ENCODE results near the gene SDHAF2.

The SDHAF2 gene

DNA sequence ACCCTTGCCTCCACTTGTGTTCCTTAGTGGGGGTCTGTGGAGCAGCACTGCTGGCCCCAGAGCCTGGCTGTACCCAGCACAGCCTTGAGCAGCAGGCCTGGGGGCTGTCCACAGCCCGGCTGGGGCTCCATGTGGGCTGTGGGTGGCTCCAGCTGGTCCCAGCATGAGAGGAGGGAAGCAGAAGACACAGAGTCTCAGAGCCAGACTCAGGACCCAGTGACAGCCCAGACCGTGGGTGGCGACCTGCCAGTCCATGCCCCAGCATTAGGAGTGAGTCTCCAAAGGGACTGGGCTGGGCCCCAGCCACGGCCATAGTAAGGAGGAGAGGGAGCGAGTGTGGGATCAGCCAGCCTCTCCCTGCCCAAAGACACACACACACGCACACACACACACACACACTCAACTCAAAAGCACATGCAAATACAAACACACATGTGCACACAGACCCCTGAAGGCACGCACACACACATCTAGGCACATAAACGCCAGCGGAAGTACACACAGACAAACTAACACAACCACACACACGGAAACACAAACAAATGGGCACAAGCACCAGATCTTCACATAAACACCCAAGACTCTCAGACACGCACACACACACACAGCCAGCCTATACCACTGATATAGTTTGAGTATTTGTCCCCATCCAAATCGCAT lies 61.9 kb downstream of the SDHAF2 start:
- DNase-seq: no peak
- TF ChIP-seq EZH2phosphoT487 (IDR thresholded peaks at IDR 0.05; ENCODE audit: low read length): no peak
- no peak for TF ChIP-seq EZH2 (optimal IDR thresholded peaks at IDR 0.05; ENCODE audit: low read depth, low read length)
- TF ChIP-seq, protein P1, sequence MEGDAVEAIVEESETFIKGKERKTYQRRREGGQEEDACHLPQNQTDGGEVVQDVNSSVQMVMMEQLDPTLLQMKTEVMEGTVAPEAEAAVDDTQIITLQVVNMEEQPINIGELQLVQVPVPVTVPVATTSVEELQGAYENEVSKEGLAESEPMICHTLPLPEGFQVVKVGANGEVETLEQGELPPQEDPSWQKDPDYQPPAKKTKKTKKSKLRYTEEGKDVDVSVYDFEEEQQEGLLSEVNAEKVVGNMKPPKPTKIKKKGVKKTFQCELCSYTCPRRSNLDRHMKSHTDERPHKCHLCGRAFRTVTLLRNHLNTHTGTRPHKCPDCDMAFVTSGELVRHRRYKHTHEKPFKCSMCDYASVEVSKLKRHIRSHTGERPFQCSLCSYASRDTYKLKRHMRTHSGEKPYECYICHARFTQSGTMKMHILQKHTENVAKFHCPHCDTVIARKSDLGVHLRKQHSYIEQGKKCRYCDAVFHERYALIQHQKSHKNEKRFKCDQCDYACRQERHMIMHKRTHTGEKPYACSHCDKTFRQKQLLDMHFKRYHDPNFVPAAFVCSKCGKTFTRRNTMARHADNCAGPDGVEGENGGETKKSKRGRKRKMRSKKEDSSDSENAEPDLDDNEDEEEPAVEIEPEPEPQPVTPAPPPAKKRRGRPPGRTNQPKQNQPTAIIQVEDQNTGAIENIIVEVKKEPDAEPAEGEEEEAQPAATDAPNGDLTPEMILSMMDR (IDR thresholded peaks at IDR 0.05; ENCODE audit: low read length): no peak
- Histone ChIP-seq H3K27ac (ENCODE audit: low read length) (no peak overlapping the region), H3K27me3 (replicated peaks; ENCODE audit: insufficient read depth, low read length) (peaks cover 45% of the 10 kb centered on the region), H3K4me1 (ENCODE audit: low read length) (no peaks in the 10 kb centered on the region), H3K4me2 (ENCODE audit: low read depth, low read length) (no peak overlapping the region), H2AFZ (ENCODE audit: low read length) (no peak overlapping the region), H3F3A (ENCODE audit: insufficient read depth, low read length) (no peaks in the 10 kb centered on the region), H3K4me3 (ENCODE audit: low read length) (no peak overlapping the region), H4K20me1 (ENCODE audit: insufficient read depth, low read length) (no peaks in the 10 kb centered on the region), H3K9me3 (replicated peaks; ENCODE audit: insufficient read depth, low read length) (no peaks in the 10 kb centered on the region), H3K9me2 (replicated peaks; ENCODE audit: insufficient read depth, low read length) (no peaks in the 10 kb centered on the region), H3K9ac (ENCODE audit: low read length) (no peak overlapping the region), H3K36me3 (replicated peaks; ENCODE audit: insufficient read depth, low read length) (no peaks in the 10 kb centered on the region), H3K79me2 (ENCODE audit: low read length) (no peaks in the 10 kb centered on the region)

DNA sequence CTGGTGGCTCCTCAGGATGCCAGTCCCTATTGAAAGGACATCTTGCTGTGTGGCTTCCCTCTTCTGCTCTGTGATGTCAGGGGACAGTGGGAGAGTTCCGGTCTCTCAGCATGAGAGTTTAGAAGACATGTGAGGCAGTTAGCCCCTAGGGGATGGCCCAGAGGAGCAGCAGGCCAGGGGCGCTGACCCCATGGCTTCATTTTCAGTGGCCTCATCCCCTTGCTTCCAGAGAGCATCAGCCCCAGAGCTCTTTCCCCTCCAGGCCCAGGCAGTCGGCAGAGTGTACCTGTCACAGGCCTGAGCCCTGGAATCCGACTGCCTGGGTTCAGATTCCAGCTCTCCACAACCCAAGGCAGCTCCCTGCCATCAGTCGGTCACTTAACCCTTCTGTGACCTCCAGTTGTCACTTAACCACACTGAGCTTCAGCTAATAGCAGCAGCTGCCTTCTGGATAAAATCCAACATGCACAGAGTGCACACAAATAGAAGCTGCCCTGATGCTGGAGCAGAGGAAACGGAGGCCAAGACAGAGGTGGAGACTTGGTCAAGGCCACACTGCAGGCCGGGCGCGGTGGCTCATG lies 64.5 kb downstream of the SDHAF2 start:
- TF ChIP-seq EZH2 (optimal IDR thresholded peaks at IDR 0.05; ENCODE audit: low read depth, low read length): no peak
- TF ChIP-seq, protein P1 (IDR thresholded peaks at IDR 0.05; ENCODE audit: low read length): no peak
- no peak for TF ChIP-seq EZH2phosphoT487 (IDR thresholded peaks at IDR 0.05; ENCODE audit: low read length)
- DNase-seq: no peak
- H3K27me3 ChIP-seq (replicated peaks; ENCODE audit: insufficient read depth, low read length): peaks cover 30% of the 10 kb centered on the region

DNA sequence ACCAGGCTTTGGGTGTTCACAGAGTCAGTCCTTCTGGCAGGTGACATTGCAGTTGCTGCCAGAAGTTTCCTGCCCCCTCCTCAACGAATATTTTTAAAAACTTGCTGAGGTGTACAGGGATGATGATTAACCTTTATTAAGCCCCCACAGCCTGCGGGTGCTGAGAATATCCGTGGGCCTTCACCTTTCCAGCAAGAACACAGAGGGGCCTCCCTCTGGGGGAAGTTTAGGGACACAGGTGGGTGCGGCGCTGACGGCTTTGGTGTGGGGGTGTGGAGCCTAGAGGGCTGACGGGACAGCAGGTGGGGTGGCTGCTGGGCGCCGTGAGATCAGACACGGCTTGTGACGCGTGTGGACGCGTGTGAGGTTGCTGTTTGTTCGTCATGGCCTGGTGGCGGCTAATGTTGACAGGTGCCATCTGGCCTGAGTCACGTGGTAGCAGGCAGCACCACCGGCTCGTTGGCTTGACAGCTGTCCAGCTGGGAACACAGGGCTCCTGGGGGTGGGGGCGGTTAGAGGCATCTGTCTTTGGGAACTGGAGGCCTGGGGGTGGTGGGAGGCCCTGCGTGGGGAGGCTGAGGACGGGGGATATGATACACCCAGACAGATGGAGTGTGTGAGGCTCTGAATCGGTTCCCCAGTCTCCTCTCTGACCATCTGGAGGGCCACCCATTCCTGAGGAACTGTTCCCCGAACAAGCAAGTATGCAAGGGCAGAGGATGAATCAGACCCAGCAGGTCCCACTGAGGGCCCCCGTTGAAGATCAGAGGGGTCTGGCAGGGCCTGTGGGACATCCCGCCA lies 66.1 kb downstream of the SDHAF2 start:
- Histone ChIP-seq H3K36me3 (replicated peaks; ENCODE audit: insufficient read depth, low read length) (no peaks in the 10 kb centered on the region), H3K27me3 (replicated peaks; ENCODE audit: insufficient read depth, low read length) (peaks cover 20% of the 10 kb centered on the region), H3K4me1 (ENCODE audit: low read length) (no peaks in the 10 kb centered on the region), H2AFZ (ENCODE audit: low read length) (no peak overlapping the region), H3K9me2 (replicated peaks; ENCODE audit: insufficient read depth, low read length) (no peaks in the 10 kb centered on the region), H3K9me3 (replicated peaks; ENCODE audit: insufficient read depth, low read length) (0 out of 2 replicates have a peak, but pooled peaks cover 2% of the 10 kb centered on the region), H3K4me2 (ENCODE audit: low read depth, low read length) (no peak overlapping the region), H3K9ac (ENCODE audit: low read length) (no peak overlapping the region), H3K4me3 (ENCODE audit: low read length) (no peak overlapping the region), H3F3A (ENCODE audit: insufficient read depth, low read length) (no peaks in the 10 kb centered on the region), H4K20me1 (ENCODE audit: insufficient read depth, low read length) (no peaks in the 10 kb centered on the region), H3K79me2 (ENCODE audit: low read length) (no peaks in the 10 kb centered on the region), H3K27ac (ENCODE audit: low read length) (no peak overlapping the region)
- no peak for TF ChIP-seq EZH2phosphoT487 (IDR thresholded peaks at IDR 0.05; ENCODE audit: low read length)
- no peak for DNase-seq

More for the DNA sequence above, 64.5 kb downstream of the SDHAF2 start:
- Histone ChIP-seq H3K36me3 (replicated peaks; ENCODE audit: insufficient read depth, low read length) (no peaks in the 10 kb centered on the region), H3F3A (ENCODE audit: insufficient read depth, low read length) (no peaks in the 10 kb centered on the region), H3K9ac (ENCODE audit: low read length) (no peak overlapping the region), H3K4me2 (ENCODE audit: low read depth, low read length) (no peak overlapping the region), H3K4me1 (ENCODE audit: low read length) (no peaks in the 10 kb centered on the region), H3K4me3 (ENCODE audit: low read length) (no peak overlapping the region), H2AFZ (ENCODE audit: low read length) (no peak overlapping the region), H4K20me1 (ENCODE audit: insufficient read depth, low read length) (no peaks in the 10 kb centered on the region), H3K9me3 (replicated peaks; ENCODE audit: insufficient read depth, low read length) (0 out of 2 replicates have a peak, but pooled peaks cover 2% of the 10 kb centered on the region), H3K79me2 (ENCODE audit: low read length) (no peaks in the 10 kb centered on the region), H3K27ac (ENCODE audit: low read length) (no peak overlapping the region), H3K9me2 (replicated peaks; ENCODE audit: insufficient read depth, low read length) (no peaks in the 10 kb centered on the region)
